Astrocyte (in vitro differentiated cells and primary cell): ENCODE data around the gene TWF2. TPM values are rescaled to one million over a fixed set of nuclear protein-coding genes. Genes with fewer than 3 reads are reported as not detected.

Source experiments
- DNase-seq: peaks from one replicate; pipeline ENCODE4 v3.0.0-alpha.2; 2010; ENCODE audit warnings: low read depth
- FAIRE-seq: peaks from 2 replicates; lab custom pipeline; 2011; peaks lifted over from hg19 to GRCh38; lab: Jason Lieb, UNC
- H2AFZ ChIP-seq: 2 replicates; pipeline ENCODE4 v1.6.0; 2012; ENCODE audit warnings: low read depth, low read length, inconsistent platforms
- H3K27ac ChIP-seq: 2 replicates; pipeline ENCODE4 v1.5.1; 2011; ENCODE audit warnings: low read depth, low read length, inconsistent platforms
- H3K27me3 ChIP-seq: 2 replicates; pipeline ENCODE4 v1.6.0; 2011; ENCODE audit warnings: low read length, inconsistent platforms; ENCODE audit not compliant: insufficient read depth
- H3K36me3 ChIP-seq: 2 replicates; pipeline ENCODE4 v1.5.1; 2011; ENCODE audit warnings: low read length, inconsistent platforms; ENCODE audit not compliant: insufficient read depth
- H3K4me1 ChIP-seq: 2 replicates; pipeline ENCODE4 v1.5.1; 2011; ENCODE audit warnings: low read length, inconsistent platforms; ENCODE audit not compliant: insufficient read depth
- H3K4me2 ChIP-seq: 2 replicates; pipeline ENCODE4 v1.6.0; 2012; ENCODE audit warnings: low read length, inconsistent platforms
- H3K4me3 ChIP-seq: 2 replicates; pipeline ENCODE4 v1.5.1; 2011; ENCODE audit warnings: low read depth, mild to moderate bottlenecking, low read length, inconsistent platforms; ENCODE audit not compliant: insufficient read depth
- H3K79me2 ChIP-seq: 2 replicates; pipeline ENCODE4 v1.6.0; 2012; ENCODE audit warnings: mild to moderate bottlenecking, low read length, inconsistent platforms; ENCODE audit not compliant: insufficient read depth
- H3K9ac ChIP-seq: 2 replicates; pipeline ENCODE4 v1.6.0; 2012; ENCODE audit warnings: mild to moderate bottlenecking, low read length, inconsistent platforms
- H3K9me3 ChIP-seq: 2 replicates; pipeline ENCODE4 v1.5.1; 2012; ENCODE audit warnings: low read depth, mild to moderate bottlenecking, low read length, inconsistent platforms; ENCODE audit not compliant: insufficient read depth
- H4K20me1 ChIP-seq: 2 replicates; pipeline ENCODE4 v1.6.0; 2012; ENCODE audit warnings: low read length, inconsistent platforms; ENCODE audit not compliant: insufficient read depth
- H3K27ac Mint-ChIP-seq: one replicate; pipeline ENCODE4 v1.8.0; 2021; ENCODE audit warnings: mild to moderate bottlenecking, mixed read lengths; ENCODE audit not compliant: unreplicated experiment
- H3K27me3 Mint-ChIP-seq: one replicate; pipeline ENCODE4 v1.8.0; 2021; ENCODE audit warnings: low read depth, mixed read lengths; ENCODE audit not compliant: unreplicated experiment
- H3K36me3 Mint-ChIP-seq: one replicate; pipeline ENCODE4 v1.8.0; 2021; ENCODE audit warnings: low read depth, mixed read lengths; ENCODE audit not compliant: unreplicated experiment
- H3K4me1 Mint-ChIP-seq: one replicate; pipeline ENCODE4 v1.8.0; 2021; ENCODE audit warnings: low read depth, mixed read lengths; ENCODE audit not compliant: unreplicated experiment
- H3K4me3 Mint-ChIP-seq: one replicate; pipeline ENCODE4 v1.8.0; 2021; ENCODE audit warnings: mild to moderate bottlenecking, moderate library complexity, mixed read lengths; ENCODE audit not compliant: unreplicated experiment
- H3K9me3 Mint-ChIP-seq: one replicate; pipeline ENCODE4 v1.8.0; 2021; ENCODE audit warnings: mild to moderate bottlenecking, mixed read lengths; ENCODE audit not compliant: unreplicated experiment
- CTCF ChIP-seq: IDR thresholded peaks from 2 replicates; pipeline ENCODE4 v1.5.1; 2011; ENCODE audit warnings: low read depth, mild to moderate bottlenecking, inconsistent platforms, low read length, moderate library complexity; ENCODE audit not compliant: insufficient read depth
- EZH2 ChIP-seq: IDR thresholded peaks from 2 replicates; pipeline ENCODE4 v1.6.1; 2012; ENCODE audit warnings: mild to moderate bottlenecking, low read length, inconsistent platforms; ENCODE audit not compliant: insufficient read depth
- total RNA-seq: library from RNA; stranded (reverse); gene quantifications from 2 replicates; pipeline ENCODE4 v1.2.1, GENCODE V29; 2021

Gene TWF2
- total RNA-seq, 1 donor from 2014 or later = 103 TPM

- Mint-ChIP-seq H3K4me3 (no peak overlapping the region), H3K27ac (no peak overlapping the region), H3K36me3 (peaks cover 13% of the 10 kb centered on the region), H3K9me3 (peaks cover 6% of the 10 kb centered on the region), H3K27me3 (no peaks in the 10 kb centered on the region), H3K4me1 (peaks cover 2% of the 10 kb centered on the region)
- FAIRE-seq (no peak), DNase-seq (no peak)
- Histone ChIP-seq H3K27ac (no peak overlapping the region), H2AFZ (no peak overlapping the region), H3K4me3 (no peak overlapping the region), H3K79me2 (peaks cover 31% of the 10 kb centered on the region), H3K9me3 (no peaks in the 10 kb centered on the region), H3K9ac (no peak overlapping the region), H4K20me1 (peaks cover 70% of the 10 kb centered on the region), H3K36me3 (peaks cover 13% of the 10 kb centered on the region), H3K4me2 (no peak overlapping the region), H3K27me3 (no peaks in the 10 kb centered on the region), H3K4me1 (no peaks in the 10 kb centered on the region)
- no peak for TF ChIP-seq EZH2
Measured at GRCh38 chr3:52230461-52230860, 8.5 kb downstream of the TWF2 start.

GRCh38 chr3:52229656-52230055 lies 9.3 kb downstream of the TWF2 start:
- H4K20me1 ChIP-seq = peaks cover 62% of the 10 kb centered on the region
- no peak overlapping the region for H3K4me2 ChIP-seq
- no peaks in the 10 kb centered on the region for H3K9me3 ChIP-seq
- Mint-ChIP-seq H3K4me3 (no peak overlapping the region), H3K27me3 (peaks cover 3% of the 10 kb centered on the region), H3K9me3 (peaks cover 6% of the 10 kb centered on the region), H3K4me1 (no peaks in the 10 kb centered on the region), H3K36me3 (peaks cover 13% of the 10 kb centered on the region), H3K27ac (no peak overlapping the region)
- no peak overlapping the region for H3K27ac ChIP-seq
- FAIRE-seq = no peak
- no peaks in the 10 kb centered on the region for H3K27me3 ChIP-seq
- no peak overlapping the region for H3K4me3 ChIP-seq
- TF ChIP-seq EZH2 (no peak), CTCF (no peak)
- H2AFZ ChIP-seq = no peak overlapping the region
- H3K4me1 ChIP-seq = no peaks in the 10 kb centered on the region
- peaks cover 23% of the 10 kb centered on the region for H3K79me2 ChIP-seq
- H3K36me3 ChIP-seq = peaks cover 11% of the 10 kb centered on the region
- DNase-seq = no peak
- no peak overlapping the region for H3K9ac ChIP-seq

- H3K9me3 ChIP-seq = no peaks in the 10 kb centered on the region
- no peak for TF ChIP-seq CTCF
- TF ChIP-seq EZH2 = no peak
- H3K9me3 Mint-ChIP-seq = peaks cover 6% of the 10 kb centered on the region
- H3K4me3 Mint-ChIP-seq = no peak overlapping the region
- H3K4me2 ChIP-seq = no peak overlapping the region
- peaks cover 54% of the 10 kb centered on the region for H4K20me1 ChIP-seq
- peaks cover 13% of the 10 kb centered on the region for H3K36me3 Mint-ChIP-seq
- DNase-seq = no peak
- H3K27me3 Mint-ChIP-seq = peaks cover 6% of the 10 kb centered on the region
- H2AFZ ChIP-seq = no peak overlapping the region
- H3K4me1 ChIP-seq = no peaks in the 10 kb centered on the region
- H3K27me3 ChIP-seq = no peaks in the 10 kb centered on the region
- H3K4me3 ChIP-seq = no peak overlapping the region
- no peaks in the 10 kb centered on the region for H3K4me1 Mint-ChIP-seq
- no peak for FAIRE-seq
- no peak overlapping the region for H3K27ac Mint-ChIP-seq
- H3K79me2 ChIP-seq = peaks cover 15% of the 10 kb centered on the region
- H3K9ac ChIP-seq = no peak overlapping the region
- peaks cover 11% of the 10 kb centered on the region for H3K36me3 ChIP-seq
- H3K27ac ChIP-seq = no peak overlapping the region
Measured at GRCh38 chr3:52228751-52229291, 10.1 kb downstream of the TWF2 start.
